GM18951 (cell line): ENCODE data around the gene CCDC174.
"Not testable (repeated sequence)": the region's sequence is repeated elsewhere in the genome, so short reads cannot be mapped to it uniquely, and the experiment has no call there.

Source experiments
- POLR2A ChIP-seq: IDR thresholded peaks from 4 replicates; pipeline ENCODE4 v1.6.1; 2011; ENCODE audit warnings: mild to moderate bottlenecking; ENCODE audit not compliant: insufficient read length, insufficient read depth; ENCODE audit errors: extremely low read depth
- in situ Hi-C: fragments of 300-500 bp; cut with MboI; formaldehyde crosslinking; loops from one replicate; pipeline ENCODE4 v1.12.0; 2022; ENCODE audit warnings: low sequenced_read_pairs, mixed read lengths, inconsistent platforms; ENCODE audit not compliant: unreplicated experiment

CCDC174 gene

DNA sequence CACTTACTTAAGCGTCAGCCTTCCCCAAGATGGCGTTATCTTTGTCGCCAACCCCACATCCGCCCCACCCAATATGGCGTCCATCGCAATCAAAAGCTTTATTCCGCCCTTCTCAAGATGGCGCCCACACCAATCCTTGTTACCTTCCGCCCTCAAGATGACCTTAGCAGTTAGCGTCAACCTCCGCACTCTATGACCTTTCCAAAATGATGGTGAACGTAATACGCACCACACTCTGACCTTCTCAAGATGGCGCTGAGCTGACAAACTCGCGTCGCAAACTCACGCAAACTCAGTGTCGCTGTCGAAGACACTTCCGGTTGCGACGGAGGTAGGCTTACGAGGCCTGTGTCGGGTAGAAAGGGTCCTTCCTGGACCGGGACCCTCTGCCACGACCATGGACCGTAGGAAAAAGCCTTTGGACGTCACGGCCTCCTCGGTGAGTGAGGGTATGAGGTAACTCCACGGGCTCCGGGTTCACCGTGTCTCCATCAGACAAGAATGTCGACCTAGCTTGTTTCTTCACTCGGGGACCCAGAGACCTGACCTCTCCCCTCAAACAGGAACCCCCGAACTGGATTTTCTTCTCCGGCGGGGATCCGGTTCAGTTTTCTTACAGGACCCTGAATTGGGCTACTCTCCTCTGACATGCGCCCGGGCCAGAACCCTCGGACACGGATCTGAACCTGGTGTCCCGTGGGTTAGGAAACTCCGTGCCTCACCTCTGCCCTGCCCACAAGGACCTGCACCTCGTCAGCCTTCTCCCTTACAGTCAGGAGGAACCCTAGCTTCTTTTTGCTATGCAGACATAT is at the start of gene CCDC174:
Gene CCDC174 (plus strand): TSS at position 323 of the 812 bp plus-strand sequence. CDS start 75 bp downstream, at position 398.
- in situ Hi-C loops = no loop called here

DNA sequence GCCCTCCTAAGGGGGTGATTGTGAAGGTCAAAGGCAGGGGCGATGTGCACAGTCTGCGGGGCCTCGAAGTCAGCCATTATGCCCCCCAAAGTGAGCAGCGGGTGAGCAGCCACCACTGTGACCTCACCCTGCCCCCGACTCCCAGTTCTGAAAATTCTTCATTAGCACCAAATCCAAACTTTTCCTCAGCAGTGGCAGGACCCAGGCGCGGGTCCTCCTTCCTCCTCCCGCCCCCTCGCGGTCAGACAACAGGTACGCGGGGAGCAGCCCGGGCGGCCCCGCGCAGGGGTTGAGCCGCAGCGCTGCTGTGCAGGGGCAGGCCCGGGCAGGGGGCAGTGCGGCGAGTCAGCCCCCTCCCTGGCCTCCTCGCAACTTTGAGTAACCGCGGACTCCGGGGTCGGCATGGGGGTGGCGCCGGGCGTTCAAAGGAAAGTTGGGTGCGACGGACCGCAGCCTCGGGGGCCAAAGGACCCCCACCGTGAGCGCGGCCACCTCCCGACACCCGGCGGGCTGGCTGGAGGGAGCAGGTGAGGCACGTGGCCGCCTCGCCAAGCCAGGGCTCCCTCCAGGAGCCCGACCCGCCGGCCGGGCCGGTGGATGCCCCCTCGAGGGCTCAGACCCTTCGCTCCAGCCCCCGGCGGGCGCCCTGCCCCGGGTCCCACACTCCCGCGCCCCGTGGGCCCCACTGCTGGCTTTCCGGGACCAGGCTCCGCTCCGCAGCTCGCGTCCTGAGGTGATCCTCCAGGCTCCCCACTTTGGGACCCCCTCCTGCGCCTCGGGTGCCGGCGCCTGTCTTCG is 49.4 kb upstream of the CCDC174 start:
- in situ Hi-C loops = no loop called here
- TF ChIP-seq POLR2A = no peak

More for the DNA sequence above, at the start of gene CCDC174:
- TF ChIP-seq POLR2A = peak; percentile 95

DNA sequence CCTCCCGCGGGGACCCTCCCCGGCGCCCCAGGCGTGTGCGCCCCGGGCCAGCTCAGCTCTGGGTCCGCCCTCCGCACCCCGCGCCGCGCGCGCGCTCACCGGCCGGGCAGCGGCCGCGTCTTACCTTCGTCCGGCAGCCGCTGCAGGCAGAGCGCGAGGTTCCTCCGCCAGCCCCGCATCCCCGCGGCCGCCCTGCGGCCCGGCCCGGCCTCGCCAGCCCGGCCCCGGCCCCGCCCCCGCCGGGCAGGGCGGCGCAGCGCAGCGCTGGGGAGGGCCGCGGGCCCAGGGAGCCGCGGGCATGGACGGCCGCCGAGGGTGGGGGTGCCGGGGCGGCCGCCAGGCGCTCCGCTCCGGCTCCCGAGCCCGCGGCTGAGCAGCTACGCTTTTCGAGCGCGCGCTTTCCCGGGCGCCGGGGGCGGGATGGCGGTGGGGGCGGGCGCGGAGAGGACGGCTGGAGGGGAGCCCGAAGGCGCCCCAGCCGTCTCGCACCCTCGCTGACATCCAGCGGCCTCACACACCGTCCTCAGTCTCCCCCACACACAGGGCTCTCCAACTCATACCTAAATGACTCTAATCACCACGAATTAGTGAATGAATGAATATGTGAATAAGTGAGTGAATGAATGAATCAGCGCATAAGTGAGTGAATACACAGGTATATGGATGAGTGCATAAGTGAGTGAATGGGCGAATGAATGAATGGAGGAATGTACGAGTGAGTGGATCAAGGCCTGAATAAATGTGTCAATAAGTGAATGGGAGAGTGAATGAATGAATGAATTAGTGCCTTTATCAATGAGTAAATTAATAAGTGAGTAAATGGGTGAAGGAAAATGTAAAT is 48.5 kb upstream of the CCDC174 start:
- in situ Hi-C loops = no loop called here
- TF ChIP-seq POLR2A = no peak

- in situ Hi-C loops = no loop called here
- no peak for TF ChIP-seq POLR2A
Observed at GRCh38 chr3:14605067-14605466, 46.5 kb upstream of the CCDC174 start.

- TF ChIP-seq POLR2A = no peak
- in situ Hi-C loops = no loop called here
Observed at GRCh38 chr3:14605744-14606143, 45.8 kb upstream of the CCDC174 start.

GRCh38 chr3:14606669-14607339 is 44.8 kb upstream of the CCDC174 start:
- in situ Hi-C loops = no loop called here
- no peak for TF ChIP-seq POLR2A

GRCh38 chr3:14608298-14608697 is 43.3 kb upstream of the CCDC174 start:
- in situ Hi-C loops = no loop called here
- no peak for TF ChIP-seq POLR2A

- in situ Hi-C loops = not testable (repeated sequence)
Observed at GRCh38 chr3:14609058-14609457, 42.5 kb upstream of the CCDC174 start.

GRCh38 chr3:14609506-14609905 is 42.1 kb upstream of the CCDC174 start:
- no peak for TF ChIP-seq POLR2A
- in situ Hi-C loops = no loop called here

DNA sequence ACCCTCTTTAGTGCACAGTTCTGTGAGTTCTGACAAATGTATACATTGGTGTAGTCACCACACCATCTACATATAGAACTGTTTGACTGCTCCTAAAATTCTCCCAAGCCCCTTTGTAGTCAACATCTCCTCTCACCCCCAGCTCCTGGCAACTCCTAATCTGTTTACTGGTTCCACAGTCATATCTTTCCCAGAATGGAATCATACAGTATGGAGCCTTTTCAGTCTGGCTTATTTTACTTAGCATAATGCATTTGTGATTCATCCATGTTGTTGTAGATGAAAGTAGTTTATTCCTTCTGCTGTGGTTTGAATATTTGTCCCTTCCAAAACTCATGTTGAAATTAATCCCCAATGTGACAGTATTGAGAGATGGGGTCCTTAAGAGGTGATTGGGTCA is 41.6 kb upstream of the CCDC174 start:
- in situ Hi-C loops = no loop called here
- TF ChIP-seq POLR2A = no peak

DNA sequence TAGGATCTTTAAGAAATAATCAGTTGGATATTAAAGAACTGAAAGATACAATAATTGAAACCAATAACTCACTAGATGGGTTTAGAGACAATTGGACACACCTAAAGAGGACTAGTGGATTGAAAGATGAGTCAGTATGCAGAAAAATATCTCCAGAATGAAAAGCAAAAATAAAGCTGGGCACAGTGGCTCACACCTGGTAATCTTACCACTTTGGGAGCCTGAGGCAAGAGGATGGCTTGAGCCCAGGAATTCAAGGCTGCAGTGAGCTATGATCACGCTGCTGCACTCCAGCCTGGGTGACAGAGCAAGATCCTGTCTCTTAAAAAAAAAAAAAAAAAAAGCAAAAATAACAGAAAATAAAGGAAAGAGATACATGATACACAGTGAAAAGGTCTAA is 37.4 kb upstream of the CCDC174 start:
- in situ Hi-C loops = no loop called here
- TF ChIP-seq POLR2A = no peak

- in situ Hi-C loops = no loop called here
- TF ChIP-seq POLR2A = no peak
Observed at GRCh38 chr3:14614862-14615261, 36.7 kb upstream of the CCDC174 start.
